HFF-Myc (cell line): ENCODE measurements around the gene PPP1R16B.

Experiments used
- DNase-seq: peaks from one replicate; pipeline ENCODE4 v3.0.0-alpha.2; 2011; ENCODE audit warnings: low read depth; ENCODE audit errors: extremely low read depth
- H3K4me3 ChIP-seq: replicated peaks from 2 replicates; pipeline ENCODE4 v1.5.1; 2011; ENCODE audit warnings: low read depth, mild to moderate bottlenecking, control low read depth, low read length
- TF ChIP-seq, protein P1 (sequence below): IDR thresholded peaks from 2 replicates; pipeline ENCODE4 v1.5.1; 2012; ENCODE audit warnings: mild to moderate bottlenecking, low read depth, low read length, control low read depth; ENCODE audit errors: missing control alignments

The PPP1R16B gene

DNA sequence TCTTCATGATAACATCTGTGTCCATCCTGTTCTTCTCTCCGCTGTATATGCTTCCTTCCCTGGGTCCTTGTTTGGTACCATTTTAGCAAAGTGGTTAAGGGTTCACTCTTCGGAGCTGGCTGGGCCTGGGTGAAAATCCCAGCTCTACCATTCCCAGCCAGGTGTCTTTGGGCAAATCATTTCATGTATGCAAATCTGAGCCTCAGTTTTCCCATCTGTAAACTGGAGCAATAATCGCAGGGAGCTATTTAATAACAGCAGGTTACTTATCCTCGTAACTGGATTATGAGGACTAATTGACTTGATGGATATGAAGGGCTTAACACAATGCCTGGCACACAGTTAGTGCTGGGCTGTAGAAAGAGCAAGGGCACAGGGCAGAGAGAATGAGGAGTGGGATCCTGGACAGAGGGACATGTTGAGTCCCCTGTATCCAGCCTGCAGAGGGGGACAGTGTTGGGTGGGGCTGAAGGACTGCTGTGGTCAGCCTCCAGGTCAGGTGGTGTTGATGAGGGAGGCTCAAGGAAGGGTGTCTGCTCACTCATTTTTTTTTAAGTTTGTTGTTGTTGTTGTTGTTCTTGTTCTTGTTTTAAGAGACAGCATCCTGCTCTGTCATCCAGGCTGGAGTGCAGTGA is 76.4 kb downstream of the PPP1R16B start:
- no peak overlapping the region for H3K4me3 ChIP-seq
- no peak for DNase-seq
- TF ChIP-seq, protein P1, sequence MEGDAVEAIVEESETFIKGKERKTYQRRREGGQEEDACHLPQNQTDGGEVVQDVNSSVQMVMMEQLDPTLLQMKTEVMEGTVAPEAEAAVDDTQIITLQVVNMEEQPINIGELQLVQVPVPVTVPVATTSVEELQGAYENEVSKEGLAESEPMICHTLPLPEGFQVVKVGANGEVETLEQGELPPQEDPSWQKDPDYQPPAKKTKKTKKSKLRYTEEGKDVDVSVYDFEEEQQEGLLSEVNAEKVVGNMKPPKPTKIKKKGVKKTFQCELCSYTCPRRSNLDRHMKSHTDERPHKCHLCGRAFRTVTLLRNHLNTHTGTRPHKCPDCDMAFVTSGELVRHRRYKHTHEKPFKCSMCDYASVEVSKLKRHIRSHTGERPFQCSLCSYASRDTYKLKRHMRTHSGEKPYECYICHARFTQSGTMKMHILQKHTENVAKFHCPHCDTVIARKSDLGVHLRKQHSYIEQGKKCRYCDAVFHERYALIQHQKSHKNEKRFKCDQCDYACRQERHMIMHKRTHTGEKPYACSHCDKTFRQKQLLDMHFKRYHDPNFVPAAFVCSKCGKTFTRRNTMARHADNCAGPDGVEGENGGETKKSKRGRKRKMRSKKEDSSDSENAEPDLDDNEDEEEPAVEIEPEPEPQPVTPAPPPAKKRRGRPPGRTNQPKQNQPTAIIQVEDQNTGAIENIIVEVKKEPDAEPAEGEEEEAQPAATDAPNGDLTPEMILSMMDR = no peak

DNA sequence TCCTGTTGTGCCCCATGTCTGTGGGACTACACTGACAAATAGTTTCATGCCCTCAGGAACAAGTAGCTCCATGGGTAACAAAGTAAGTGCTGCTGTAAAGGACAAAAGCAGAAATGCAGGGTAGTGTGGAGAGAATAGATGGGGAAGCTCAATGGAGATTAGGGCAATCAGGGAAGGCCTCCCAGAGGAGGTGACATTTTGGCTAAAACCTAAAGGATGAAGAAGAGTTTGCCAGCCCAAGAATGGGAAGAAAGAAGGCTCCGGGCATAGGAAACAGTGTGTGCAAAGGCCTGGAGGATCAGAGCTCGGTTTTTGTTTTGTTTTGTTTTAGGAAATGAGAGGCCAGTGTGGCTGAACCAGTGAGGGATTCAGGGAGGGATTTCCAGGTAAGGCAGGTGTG is 77.1 kb downstream of the PPP1R16B start:
- DNase-seq = no peak
- TF ChIP-seq, protein P1 = no peak
- H3K4me3 ChIP-seq = no peak overlapping the region

DNA sequence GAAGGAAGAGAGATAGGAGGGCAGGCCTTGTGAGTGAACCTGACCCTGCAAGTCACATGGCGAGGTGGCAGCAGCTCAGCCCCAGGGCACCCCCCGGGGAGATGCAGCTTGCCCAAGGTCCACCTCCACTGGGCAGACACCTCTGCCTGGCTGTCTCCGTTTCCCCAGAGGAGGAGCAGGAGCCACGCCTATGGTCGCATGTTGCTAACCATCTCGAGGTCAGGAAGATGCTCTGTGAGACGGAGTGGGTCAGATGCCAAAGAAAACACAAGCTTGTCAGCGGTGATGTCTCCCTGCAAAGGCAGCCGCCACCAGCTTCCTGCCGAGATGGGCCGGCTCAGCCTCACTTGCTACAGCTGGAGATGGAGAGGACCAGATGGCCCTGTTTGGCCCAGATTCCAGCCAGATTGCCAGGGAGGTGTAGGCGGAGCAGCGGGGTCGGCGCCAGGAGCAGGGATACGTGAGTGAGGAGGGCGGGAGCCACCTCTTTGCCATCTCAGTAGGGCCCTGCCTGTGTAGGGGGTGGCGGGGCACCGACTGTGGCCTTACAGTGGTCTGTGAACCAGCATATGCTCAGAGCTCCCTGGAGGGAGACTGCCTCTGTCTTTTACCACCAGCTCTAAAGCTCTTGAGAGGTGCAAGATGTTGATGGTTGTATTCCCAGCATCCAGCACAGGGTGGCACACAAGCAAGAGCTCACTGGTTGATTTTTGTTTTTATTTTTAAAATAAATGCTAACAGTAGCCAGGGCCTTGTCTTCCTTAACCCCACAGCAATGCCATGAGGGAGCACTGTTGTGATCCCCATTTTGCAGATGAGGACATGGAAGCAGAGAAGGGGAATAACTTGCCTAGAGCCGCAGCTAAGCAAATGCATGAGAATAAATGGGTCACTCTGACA is 77.8 kb downstream of the PPP1R16B start:
- peak; percentile 24 for DNase-seq
- no peak overlapping the region for H3K4me3 ChIP-seq

DNA sequence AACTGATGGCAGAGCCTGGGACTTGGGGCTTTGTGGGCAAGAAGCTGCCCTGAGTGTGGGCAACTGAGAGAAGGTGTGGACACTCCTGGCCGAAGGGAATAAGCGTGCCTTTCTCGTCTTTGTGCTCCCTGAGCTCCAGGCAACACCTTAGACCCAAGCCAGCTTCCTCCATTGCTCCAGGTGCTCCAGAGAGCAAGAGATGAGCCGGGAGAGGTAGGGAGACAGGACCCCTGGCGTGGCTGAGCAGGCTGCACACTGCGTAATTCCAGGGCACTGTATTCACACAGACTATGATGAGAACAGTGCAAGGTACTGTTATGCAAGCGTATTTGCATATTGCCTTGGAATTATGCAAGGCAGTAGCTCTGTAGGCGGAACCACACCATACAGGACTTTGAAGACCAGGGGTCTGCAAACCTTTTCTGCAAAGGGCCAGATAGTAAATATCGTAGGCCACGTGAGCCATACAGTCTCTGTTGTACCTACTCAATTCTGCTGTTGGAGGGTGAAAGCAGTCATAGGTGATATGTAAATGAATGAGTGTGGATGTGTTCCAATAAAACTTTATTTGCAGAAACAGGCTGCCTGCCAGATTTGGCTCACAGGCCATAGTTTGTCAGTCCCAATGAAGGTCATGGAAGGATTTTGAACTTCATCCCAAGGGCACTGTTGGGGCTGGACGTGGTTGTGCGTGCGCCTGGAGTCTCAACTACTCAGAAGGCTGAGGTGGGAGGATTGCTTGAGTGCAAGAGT is 78.7 kb downstream of the PPP1R16B start:
- TF ChIP-seq, protein P1 = no peak
- no peak overlapping the region for H3K4me3 ChIP-seq
- no peak for DNase-seq

More for the DNA sequence above, 77.8 kb downstream of the PPP1R16B start:
- TF ChIP-seq, protein P1 = no peak

DNA sequence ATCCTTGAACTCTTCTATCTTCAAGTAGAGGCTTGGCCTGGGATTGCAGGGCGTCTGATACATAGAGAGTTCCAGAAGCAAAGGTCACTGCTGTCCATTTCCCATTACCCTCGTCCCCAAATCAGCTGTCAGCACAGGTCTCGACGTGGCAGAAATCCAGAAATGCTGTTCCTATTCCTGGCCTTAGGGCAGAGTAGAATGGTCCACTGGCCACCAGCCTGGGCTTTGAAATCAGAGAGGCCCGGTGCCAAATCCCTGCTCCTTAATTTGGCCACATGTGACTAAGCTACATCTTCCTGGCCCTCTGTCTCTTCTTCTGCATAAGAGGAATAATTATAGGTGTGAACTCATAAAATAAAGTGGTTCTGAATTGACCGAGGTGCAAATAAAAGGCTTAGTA is 79.9 kb downstream of the PPP1R16B start:
- TF ChIP-seq, protein P1 = no peak
- DNase-seq = no peak

DNA sequence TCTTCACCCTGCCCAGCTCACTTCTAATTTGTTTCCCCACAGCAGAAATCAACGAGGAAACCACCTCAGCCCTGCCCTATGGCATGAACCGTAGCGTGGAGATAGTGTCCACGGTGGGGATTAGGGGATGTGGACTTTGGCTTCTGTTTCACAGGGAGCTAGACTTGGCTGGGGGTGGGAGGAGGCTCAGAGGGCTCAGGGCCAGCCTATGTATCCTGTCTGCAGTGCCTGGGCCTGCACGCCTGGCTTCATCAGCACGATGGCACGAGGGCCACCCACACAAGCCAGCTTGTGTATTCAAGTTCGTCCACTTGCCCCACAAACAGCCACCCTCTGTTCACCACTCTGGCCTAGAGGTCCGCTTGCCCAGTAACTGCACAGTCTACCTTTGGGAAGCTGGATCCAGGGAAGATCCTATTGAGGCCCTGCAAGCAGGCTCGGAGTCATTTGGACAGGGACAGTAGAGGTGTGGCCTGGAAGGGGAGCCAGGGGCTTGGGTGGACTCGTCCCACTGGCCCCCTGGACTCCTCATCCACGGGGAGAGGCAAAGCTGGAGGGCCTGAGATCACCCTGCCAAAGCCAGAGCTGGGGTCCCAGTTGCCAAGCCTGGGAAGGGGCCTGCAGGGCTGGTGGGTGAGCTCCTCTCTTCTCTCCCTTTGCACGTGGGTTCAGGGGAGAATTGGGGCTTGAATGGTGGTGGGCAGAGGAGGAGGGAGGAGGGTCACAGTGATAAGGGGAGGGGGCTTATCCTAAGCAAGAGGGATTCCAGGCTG is 82.7 kb downstream of the PPP1R16B start:
- no peak for DNase-seq
- TF ChIP-seq, protein P1 = no peak
- no peak overlapping the region for H3K4me3 ChIP-seq

More for the DNA sequence above, 79.9 kb downstream of the PPP1R16B start:
- H3K4me3 ChIP-seq = no peak overlapping the region
